Stimulated activated CD4-positive, alpha-beta T cell treated with anti-CD3 and anti-CD28 coated beads, Interleukin-15, amount 100 ng/mL, for 48 hours (primary cell): ENCODE results near the gene KCNQ1.
A peak's percentile ranks its signal among the peaks of the same experiment; 100 is the strongest.

Experiments
- DNase-seq, 2 donors: peaks; one replicate each; pipeline ENCODE4 v3.0.0-alpha.2; 2020; ENCODE audit warnings: low read depth in 2 of 2

The KCNQ1 gene, protein sequence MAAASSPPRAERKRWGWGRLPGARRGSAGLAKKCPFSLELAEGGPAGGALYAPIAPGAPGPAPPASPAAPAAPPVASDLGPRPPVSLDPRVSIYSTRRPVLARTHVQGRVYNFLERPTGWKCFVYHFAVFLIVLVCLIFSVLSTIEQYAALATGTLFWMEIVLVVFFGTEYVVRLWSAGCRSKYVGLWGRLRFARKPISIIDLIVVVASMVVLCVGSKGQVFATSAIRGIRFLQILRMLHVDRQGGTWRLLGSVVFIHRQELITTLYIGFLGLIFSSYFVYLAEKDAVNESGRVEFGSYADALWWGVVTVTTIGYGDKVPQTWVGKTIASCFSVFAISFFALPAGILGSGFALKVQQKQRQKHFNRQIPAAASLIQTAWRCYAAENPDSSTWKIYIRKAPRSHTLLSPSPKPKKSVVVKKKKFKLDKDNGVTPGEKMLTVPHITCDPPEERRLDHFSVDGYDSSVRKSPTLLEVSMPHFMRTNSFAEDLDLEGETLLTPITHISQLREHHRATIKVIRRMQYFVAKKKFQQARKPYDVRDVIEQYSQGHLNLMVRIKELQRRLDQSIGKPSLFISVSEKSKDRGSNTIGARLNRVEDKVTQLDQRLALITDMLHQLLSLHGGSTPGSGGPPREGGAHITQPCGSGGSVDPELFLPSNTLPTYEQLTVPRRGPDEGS

DNA sequence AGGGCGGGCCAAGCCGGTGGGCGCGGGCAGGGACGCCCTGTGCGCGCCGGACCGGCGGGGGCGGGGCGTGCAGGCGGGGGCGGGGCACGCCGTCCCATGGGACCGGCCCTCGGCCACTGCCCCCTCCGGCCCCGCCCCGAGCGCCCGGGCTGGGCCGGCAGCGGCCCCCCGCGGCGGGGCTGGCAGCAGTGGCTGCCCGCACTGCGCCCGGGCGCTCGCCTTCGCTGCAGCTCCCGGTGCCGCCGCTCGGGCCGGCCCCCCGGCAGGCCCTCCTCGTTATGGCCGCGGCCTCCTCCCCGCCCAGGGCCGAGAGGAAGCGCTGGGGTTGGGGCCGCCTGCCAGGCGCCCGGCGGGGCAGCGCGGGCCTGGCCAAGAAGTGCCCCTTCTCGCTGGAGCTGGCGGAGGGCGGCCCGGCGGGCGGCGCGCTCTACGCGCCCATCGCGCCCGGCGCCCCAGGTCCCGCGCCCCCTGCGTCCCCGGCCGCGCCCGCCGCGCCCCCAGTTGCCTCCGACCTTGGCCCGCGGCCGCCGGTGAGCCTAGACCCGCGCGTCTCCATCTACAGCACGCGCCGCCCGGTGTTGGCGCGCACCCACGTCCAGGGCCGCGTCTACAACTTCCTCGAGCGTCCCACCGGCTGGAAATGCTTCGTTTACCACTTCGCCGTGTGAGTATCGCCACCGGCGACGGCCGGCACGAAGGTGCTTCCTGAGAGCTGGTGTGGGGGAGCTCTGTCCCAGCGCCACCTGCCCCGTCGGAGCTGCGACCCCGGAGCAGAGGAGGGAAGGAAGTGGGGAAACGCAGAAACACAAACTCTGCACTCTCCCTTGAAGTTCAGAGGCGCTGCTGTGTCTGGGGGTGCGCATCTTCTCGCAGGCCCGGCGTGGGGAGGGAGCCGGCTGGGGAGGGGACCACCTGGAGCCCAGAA lies at the start of gene KCNQ1:
KCNQ1 (plus strand) TSS at position 188 of the 925 bp plus-strand sequence; CDS start at position 279, 91 bp downstream.
- no peak for DNase-seq

DNA sequence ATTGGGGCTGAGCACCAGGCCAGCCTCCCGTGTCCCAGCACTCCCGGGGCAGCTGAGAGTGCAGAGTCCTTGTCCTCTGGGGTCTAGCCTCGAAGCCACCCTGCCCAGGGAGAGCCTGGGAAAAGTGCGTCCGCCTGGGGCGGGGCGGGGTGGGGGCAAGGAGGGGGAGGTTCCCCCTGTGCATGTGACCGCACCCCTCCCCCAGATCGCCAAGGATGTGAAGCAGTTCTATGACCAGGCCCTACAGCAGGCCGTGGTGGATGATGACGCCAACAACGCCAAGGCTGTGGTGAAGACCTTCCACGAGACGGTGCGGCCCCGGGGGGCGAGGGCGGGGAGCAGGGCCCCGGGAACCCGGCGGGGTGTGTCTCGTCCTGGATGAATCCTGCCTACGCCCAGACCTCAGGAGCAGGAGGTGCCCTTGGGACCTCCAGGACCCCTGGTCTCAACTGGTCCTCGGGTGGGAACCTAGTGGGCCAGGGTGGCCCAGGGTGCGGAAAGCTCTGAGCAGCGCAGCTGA lies 49.5 kb upstream of the KCNQ1 start:
- DNase-seq: no peak

DNA sequence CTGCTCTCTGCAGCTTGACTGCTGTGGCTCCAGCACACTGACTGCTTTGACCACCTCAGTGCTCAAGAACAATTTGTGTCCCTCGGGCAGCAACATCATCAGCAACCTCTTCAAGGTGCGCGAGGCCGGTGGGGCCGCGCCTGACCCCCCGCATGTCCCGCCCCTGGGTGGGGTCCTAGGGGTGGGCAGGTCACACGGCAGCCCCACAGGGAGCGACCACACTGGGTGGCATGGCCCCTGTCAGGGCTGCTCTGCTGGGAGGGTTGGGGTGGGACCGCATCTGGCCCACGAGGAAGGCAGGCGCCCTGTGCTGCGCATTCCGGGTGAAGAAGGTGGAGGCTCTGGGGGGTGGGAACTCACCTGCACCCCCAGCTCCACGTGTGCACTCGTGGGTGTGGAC lies 49.0 kb upstream of the KCNQ1 start:
- DNase-seq: no peak

DNA sequence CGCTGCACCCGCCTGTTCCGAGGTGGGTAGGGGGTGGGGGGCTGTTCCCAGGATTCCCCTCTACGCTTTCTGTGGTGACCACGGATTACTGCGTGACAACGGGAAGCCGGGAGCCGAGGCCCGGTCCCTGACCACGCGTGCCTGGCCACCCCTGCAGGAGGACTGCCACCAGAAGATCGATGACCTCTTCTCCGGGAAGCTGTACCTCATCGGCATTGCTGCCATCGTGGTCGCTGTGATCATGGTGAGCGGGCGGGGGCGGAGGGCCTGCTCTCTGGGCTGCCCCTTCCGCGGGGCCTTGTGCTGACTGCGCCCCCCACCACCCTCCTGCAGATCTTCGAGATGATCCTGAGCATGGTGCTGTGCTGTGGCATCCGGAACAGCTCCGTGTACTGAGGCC lies 48.3 kb upstream of the KCNQ1 start:
- DNase-seq: no peak

DNA sequence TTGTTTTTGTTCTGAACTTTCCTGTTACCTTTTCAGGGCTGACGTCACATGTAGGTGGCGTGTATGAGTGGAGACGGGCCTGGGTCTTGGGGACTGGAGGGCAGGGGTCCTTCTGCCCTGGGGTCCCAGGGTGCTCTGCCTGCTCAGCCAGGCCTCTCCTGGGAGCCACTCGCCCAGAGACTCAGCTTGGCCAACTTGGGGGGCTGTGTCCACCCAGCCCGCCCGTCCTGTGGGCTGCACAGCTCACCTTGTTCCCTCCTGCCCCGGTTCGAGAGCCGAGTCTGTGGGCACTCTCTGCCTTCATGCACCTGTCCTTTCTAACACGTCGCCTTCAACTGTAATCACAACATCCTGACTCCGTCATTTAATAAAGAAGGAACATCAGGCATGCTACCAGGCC lies 47.8 kb upstream of the KCNQ1 start:
- DNase-seq: no peak

DNA sequence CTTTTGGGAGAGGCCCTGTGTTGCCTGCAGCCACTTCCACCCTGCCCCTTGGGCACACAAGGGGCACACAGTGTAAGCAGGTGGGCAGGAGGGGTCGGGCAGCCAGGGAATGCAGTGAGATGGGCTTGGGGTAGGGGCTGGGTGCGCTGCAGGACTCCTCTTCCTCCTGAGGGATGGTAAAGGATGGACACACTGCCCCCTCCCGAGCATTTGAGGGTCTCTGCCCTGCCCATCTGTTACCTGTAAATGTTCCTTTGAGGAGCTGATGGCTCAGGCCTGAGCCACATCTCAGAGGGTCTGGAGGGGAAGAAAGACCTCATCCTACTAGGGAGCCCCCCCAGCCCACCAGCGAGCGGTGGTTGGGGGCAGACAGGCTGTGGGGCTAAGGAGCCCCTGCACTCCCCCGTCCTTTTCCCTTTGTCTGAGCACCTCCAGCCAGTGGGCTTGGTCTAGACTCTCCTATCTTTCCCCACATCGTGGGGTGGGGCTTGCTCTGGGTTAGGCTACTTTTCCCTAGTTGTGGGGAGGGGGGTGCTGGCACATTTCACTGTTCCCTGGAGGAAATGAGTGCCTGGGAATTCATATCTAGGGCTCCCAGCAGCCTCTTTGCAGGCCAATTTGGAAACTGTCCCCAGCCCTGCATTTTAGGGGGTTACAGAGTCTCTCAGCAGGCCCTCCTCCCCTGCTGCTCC lies 46.0 kb upstream of the KCNQ1 start:
- DNase-seq: no peak

DNA sequence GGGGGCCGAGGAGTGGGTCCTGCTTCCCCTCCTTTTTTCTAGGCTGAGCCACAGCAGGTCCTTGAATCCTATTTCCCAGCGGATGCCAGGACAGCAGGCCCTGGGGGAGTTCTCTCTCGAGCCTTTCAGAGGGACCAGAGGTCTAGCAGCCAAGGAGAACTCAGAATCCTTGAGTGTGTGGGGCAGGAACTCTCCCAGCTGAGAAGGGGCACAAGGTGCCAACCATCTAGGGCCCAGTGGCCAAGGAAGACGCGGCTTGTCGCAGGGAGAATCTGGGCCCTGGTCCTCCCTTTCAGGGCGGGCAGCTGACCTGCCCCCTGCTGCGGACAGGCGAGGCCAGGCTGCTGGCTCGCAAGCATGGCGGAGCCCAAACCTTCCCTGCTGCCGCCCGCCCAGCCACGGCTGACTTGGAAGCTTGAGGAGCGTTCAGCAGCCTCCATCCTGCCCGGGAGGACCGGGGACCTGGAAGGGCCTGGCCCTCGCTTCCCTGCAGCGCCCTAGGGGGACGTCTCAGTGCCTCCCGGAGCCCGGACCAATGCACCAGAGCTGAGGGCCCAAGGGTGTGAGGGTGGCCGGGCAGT lies 45.2 kb upstream of the KCNQ1 start:
- DNase-seq: no peak

DNA sequence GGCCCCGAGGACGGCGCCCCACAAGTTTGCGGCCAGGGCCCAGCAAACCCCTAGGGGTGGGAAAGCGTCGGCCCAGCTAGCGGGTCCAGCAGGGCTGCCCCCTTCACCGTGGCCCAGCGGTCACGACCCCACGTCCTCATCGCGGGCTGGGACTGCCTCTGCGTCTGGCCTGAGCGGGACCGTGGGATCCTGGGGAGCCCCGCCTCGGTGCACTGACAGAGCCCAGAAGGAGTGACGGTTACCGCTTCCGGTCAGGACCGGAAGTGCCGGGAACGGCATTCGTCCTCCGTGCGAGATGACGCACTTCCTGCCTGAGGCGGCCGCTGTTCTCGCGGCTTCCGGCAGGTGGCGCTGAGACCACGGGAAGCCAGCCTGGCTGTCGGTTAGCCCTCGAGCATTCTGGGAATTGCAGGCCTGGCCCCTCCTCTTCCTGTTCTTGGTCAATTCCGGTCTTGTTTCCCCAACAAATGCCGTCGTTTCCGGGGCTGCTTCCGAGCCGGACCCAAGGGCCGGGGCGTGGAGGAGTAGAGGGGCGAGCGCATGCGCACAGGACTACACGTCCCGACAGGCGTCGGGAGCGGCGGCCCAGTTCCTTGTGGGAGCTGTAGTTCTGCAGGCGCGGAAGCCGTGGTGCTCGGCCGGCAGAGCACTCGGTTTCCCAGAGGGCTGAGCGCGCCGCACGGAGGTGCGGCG lies 44.6 kb upstream of the KCNQ1 start, which contains the start of gene TSSC4:
TSSC4 (plus strand) TSS at position 682 of the 693 bp plus-strand sequence. CDS start 1,884 bp downstream, outside the sequence.
- DNase-seq: peak; percentile 99

DNA sequence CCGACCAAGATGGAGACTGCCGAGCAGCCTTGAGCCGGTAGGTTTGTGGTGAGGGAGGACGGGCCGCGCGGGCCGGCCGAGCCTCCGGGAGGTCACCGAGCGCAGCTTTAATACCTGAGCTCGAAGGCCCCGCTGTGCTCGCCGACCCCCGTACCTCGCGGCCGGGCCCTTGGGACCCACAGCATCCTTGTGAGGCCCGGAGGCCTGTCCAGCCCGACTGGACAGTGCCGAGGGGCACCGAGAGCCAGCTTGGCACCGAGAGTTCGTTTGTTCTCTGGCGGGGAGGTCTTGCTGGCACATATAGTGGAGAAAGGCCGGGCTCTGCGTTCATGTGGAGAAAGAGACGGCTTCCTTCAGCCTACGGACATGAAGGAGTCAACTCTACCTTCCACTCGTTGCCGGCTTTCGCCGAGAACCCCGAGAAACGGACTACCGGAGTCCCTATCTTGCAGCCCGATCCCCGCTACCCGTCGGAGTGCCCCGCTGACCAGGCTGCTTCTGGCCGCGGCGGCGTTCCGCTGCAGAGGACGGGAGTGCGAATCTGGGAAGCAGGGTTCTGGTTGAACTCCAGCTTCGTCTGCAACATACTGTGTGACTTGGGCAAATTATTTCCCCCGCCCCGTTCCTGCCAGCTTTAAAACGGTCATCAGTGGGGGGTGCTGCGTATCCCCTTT lies 43.9 kb upstream of the KCNQ1 start:
- no peak for DNase-seq

DNA sequence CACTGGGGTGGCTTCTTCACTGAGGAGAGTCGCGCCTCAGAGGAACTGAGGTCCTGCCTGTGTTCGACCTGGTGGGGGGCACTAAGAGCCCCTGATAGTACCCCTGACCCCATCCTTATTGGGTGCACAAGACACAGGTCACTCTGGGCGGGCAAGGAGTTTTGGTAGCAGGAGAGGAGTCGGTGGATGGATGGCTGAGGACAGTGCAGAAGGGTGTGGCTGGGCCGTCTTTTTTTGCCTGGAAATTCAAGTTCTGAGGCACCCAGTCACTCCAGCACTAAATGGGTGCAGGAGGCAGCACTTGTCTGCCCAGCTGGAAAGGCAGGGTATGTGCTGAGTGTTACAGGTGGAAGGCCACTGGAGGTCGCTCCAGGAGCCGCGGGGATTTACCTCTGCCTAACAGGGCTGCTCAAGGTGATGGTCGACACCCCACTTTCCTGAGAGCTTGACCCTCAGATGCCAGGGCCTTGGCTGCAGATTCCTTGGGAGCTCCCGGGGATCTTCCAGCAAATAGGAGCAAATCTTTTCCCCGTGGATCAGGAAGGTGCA lies 43.3 kb upstream of the KCNQ1 start:
- DNase-seq: no peak

DNA sequence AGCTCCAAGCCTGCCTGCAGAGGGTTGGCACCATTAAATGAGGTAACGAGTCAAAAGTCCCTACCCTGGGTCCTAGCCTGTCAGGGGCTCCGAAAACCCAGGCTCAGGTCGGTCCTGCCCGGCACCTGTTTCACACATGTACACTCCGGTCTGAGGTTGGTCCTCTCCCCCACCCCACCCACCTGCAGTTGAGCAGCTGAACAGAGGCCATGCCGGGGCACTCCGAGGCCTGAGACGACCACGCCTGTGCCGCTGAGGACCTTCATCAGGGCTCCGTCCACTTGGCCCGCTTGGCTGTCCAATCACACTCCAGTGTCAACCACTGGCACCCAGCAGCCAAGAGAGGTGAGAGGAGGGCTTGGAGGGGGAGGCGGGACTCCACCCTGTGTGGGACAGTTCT lies 42.7 kb upstream of the KCNQ1 start:
- DNase-seq: no peak

DNA sequence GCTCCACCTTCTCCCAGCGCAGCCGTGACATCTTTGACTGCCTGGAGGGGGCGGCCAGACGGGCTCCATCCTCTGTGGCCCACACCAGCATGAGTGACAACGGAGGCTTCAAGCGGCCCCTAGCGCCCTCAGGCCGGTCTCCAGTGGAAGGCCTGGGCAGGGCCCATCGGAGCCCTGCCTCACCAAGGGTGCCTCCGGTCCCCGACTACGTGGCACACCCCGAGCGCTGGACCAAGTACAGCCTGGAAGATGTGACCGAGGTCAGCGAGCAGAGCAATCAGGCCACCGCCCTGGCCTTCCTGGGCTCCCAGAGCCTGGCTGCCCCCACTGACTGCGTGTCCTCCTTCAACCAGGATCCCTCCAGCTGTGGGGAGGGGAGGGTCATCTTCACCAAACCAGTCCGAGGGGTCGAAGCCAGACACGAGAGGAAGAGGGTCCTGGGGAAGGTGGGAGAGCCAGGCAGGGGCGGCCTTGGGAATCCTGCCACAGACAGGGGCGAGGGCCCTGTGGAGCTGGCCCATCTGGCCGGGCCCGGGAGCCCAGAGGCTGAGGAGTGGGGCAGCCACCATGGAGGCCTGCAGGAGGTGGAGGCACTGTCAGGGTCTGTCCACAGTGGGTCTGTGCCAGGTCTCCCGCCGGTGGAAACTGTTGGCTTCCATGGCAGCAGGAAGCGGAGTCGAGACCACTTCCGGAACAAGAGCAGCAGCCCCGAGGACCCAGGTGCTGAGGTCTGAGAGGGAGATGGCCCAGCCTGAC lies 41.7 kb upstream of the KCNQ1 start:
- no peak for DNase-seq

DNA sequence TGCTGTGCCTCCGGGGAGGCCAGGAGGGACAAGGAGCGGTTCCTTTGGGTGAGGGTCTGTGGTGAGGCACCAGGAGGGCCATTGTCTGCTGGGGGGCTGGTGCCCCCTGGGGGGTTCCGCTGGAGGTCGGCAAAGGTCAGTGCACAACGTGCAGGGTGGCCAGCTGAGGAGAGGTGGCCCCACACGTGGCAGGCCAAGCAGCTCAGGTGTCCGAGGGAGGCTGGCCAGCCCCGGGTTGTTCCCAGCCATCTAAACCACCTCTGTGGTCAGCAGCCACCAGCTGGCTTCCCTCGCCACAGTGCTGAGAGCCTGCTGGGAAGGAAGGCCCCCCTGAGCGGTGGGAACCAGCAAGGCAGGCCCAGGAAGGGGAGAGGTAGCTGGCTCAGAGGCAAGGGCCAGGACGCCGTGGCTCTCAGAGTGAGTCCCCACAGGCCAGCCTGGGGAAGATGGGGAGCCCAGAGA lies 40.0 kb upstream of the KCNQ1 start:
- DNase-seq: no peak

DNA sequence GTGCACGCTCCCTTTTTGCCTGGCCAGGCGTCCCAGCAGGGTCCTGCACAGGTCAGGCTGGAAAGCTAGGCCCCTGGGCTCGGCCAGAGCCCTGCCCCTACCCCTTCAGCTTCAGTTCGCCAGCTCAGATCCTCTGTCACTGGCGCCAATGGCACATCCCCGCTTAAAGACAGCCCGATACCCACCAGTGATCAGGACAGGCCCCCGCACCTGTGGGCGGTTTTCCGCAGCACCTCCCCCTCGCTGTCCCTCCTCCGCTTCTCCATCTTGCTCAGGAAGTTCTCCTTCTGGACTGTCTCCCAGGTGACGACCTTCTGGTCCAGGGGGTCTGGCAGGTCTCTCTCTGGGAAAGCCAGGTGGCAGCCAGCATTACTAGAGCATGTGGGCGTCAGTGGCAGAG lies 38.4 kb upstream of the KCNQ1 start:
- DNase-seq: no peak

DNA sequence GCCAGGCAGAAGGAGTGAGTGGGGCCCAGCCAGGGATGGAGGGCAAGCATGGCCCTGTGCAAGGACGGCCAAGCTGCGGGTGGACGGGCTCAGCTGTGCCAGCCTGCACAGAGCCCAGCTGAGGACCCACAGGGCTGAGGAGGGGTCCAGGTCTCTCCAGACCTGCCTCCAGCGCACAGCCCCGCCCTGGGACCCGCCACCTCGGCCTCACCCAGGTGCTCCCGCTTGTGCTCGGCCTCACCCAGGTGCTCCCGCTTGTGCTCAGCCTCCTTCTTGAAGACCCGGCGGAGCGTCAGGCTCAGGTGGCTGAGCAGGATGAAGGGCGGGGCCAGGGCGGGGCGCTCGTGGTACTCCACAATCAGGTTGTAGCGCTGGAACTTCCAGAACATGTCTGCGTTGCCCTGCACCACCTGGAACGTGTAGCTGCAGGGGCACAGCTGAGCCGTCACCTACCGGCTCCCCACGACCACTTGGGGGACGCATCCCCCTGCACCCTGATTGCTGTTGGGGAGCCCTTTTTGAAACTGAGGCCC lies 37.9 kb upstream of the KCNQ1 start:
- no peak for DNase-seq

DNA sequence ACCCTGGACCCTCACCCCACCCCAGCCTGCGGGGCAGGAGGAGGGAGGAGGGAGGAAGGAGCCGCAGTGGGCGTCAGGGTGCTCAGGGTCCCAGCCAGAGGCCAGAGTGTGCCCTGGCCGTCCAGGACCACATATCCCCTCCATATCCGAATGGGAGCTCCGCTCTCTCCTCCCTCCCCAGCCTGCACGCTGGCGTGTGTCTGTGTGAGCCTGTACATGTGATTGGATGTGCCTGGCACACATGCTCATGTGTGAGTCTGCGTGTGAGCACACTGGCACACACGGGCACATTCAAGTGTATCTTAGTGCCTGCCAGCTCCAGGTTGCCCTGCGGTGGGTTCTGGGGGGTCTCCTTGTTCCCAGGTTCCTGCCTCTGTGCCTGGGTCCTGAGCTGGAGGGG lies 36.1 kb upstream of the KCNQ1 start:
- no peak for DNase-seq

DNA sequence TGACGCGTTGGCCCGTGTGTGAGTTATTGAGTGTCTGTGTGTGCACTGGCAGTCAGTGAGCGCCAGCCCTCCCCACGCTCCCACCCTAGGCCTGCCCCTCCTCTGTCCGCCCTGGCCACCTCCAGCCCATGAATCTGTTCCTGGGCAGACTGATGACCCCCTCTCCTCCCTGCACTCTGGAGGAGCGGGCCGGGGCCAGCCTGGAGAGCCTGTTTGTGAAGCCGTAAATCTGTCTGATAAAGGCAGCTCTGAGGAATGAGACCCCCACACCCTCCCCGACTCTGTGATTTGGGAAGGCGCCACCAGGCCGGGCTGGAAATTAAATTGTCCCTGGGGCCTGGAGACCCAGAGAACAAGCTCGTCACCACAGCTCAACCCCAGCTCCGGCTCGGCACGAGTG lies 35.7 kb upstream of the KCNQ1 start:
- DNase-seq: no peak
